HEK293T (cell line): ENCODE measurements around the gene KCNMB3.
"Not testable (repeated sequence)": the region's sequence is repeated elsewhere in the genome, so short reads cannot be mapped to it uniquely, and the experiment has no call there.

ENCODE experiments used
- CTCF ChIA-PET: fragments of 350-600 bp; formaldehyde crosslinking; extraction: SDS; loops from one replicate; lab custom pipeline; 2021; ENCODE audit warnings: antibody characterized with exemption, inconsistent platforms; lab: Yijun Ruan, JAX
- POLR2A ChIA-PET: fragments of 350-600 bp; formaldehyde crosslinking; extraction: SDS; loops from one replicate; lab custom pipeline; 2020; ENCODE audit warnings: antibody characterized with exemption, inconsistent platforms; lab: Yijun Ruan, JAX
- DNase-seq: peaks from one replicate; pipeline ENCODE4 v3.0.0; 2012; ENCODE audit warnings: mixed read lengths; ENCODE audit errors: extremely low spot score
- ARNT ChIP-seq: fragments of 450-650 bp; IDR thresholded peaks from 2 replicates; pipeline ENCODE4 v1.6.1; 2017; ENCODE audit warnings: mild to moderate bottlenecking
- BHLHE40 ChIP-seq: fragments of 450-650 bp; IDR thresholded peaks from 2 replicates; pipeline ENCODE4 v1.6.1; 2016; ENCODE audit warnings: mild to moderate bottlenecking, moderate library complexity, borderline replicate concordance
- CTBP1 ChIP-seq: fragments of 450-650 bp; IDR thresholded peaks from 2 replicates; pipeline ENCODE4 v1.6.1; 2016; ENCODE audit warnings: borderline replicate concordance
- ELF4 ChIP-seq: fragments of 450-650 bp; IDR thresholded peaks from 2 replicates; pipeline ENCODE4 v1.6.1; 2017; ENCODE audit warnings: antibody characterized with exemption
- FOXA1 ChIP-seq: fragments of 450-650 bp; IDR thresholded peaks from 2 replicates; pipeline ENCODE4 v1.6.1; 2016; ENCODE audit warnings: mild to moderate bottlenecking
- FOXK2 ChIP-seq: fragments of 450-650 bp; IDR thresholded peaks from 2 replicates; pipeline ENCODE4 v1.6.1; 2016; ENCODE audit warnings: mild to moderate bottlenecking
- FOXM1 ChIP-seq: fragments of 450-650 bp; IDR thresholded peaks from 2 replicates; pipeline ENCODE4 v1.6.1; 2017; ENCODE audit warnings: mild to moderate bottlenecking, borderline replicate concordance
- HDGF ChIP-seq: fragments of 450-650 bp; IDR thresholded peaks from 2 replicates; pipeline ENCODE4 v1.6.1; 2017; ENCODE audit warnings: antibody characterized with exemption, borderline replicate concordance
- L3MBTL2 ChIP-seq: fragments of 450-650 bp; conservative IDR thresholded peaks from 2 replicates; pipeline ENCODE4 v1.6.1; 2016; ENCODE audit warnings: mild to moderate bottlenecking
- LEF1 ChIP-seq: fragments of 450-650 bp; IDR thresholded peaks from 2 replicates; pipeline ENCODE4 v1.6.1; 2017; ENCODE audit warnings: mild to moderate bottlenecking, borderline replicate concordance
- NFRKB ChIP-seq: fragments of 450-650 bp; IDR thresholded peaks from 2 replicates; pipeline ENCODE4 v1.6.1; 2016; ENCODE audit warnings: mild to moderate bottlenecking, moderate library complexity
- PKNOX1 ChIP-seq: fragments of 450-650 bp; IDR thresholded peaks from 2 replicates; pipeline ENCODE4 v1.6.1; 2016
- SP1 ChIP-seq: fragments of 450-650 bp; IDR thresholded peaks from 2 replicates; pipeline ENCODE4 v1.6.1; 2017
- SUZ12 ChIP-seq: fragments of 450-650 bp; IDR thresholded peaks from 2 replicates; pipeline ENCODE4 v1.6.1; 2016; ENCODE audit warnings: mild to moderate bottlenecking
- TARDBP ChIP-seq: fragments of 450-650 bp; IDR thresholded peaks from 2 replicates; pipeline ENCODE4 v1.6.1; 2016
- ZNF384 ChIP-seq: fragments of 450-650 bp; IDR thresholded peaks from 2 replicates; pipeline ENCODE4 v1.6.1; 2016

KCNMB3 gene

GRCh38 chr3:179266701-179267211, 15.8 kb upstream of the KCNMB3 start:
- POLR2A ChIA-PET: interaction anchor here (1.8 kb wide), 1 partner anchor 9 kb away, joined by 4 read pairs; no protein-coding TSS in a partner anchor
- DNase-seq: no peak
- TF ChIP-seq L3MBTL2 (no peak), PKNOX1 (no peak), SUZ12 (no peak), SP1 (no peak), ELF4 (no peak), ZNF384 (no peak), CTBP1 (no peak), FOXM1 (no peak), NFRKB (no peak), ARNT (no peak), FOXK2 (no peak), LEF1 (no peak), TARDBP (no peak), FOXA1 (no peak), HDGF (no peak), BHLHE40 (no peak)
- CTCF ChIA-PET: no interaction called here

DNA sequence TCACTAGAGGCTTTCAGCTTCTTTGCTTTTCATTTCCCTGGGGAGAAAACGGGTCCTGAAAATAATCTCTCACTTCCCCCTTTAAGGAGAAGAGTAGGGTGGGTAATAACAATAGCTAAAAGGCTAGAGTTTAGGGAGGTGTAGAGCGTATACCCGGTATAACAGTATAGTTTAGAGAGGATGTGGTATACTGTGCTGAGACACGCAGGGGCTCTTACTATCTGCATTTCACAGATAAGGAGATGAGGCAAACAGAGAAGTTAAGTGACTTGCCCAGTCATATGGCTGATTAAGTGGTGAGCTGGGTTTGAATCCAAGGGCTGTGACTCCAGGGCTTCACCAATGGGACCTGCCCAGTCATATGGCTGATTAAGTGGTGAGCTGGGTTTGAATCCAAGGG, 15.0 kb upstream of the KCNMB3 start:
- CTCF ChIA-PET: no interaction called here
- TF ChIP-seq HDGF: no peak
- DNase-seq: no peak
- POLR2A ChIA-PET: interaction anchor here (1.8 kb wide), 1 partner anchor 9 kb away, joined by 4 read pairs; no protein-coding TSS in a partner anchor

DNA sequence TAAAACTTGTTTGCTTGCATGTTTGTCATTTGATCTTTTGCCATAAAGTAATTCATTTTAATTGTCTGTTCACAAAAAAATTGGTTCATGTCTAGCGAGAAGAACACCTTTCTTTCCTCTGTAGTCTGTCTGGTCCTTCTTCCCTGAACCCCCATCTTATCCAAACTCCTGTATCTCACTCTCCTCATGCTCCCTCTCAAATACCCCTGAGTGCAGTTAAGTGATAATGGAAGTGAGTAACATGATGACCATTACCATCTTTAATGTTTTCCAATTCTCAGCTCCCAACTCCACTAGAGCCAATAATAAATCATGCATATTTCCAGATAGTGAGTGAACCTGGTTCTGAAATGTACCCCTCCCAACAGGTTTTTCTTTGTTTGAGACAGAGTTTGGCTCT, 14.2 kb upstream of the KCNMB3 start:
- POLR2A ChIA-PET: no interaction called here
- TF ChIP-seq L3MBTL2 (no peak), HDGF (no peak), SUZ12 (no peak), NFRKB (no peak), TARDBP (no peak), CTBP1 (no peak), FOXA1 (no peak), FOXM1 (no peak), SP1 (no peak), FOXK2 (no peak), LEF1 (no peak), ARNT (no peak), ELF4 (no peak), PKNOX1 (no peak), ZNF384 (no peak), BHLHE40 (no peak)
- DNase-seq: no peak
- CTCF ChIA-PET: no interaction called here

DNA sequence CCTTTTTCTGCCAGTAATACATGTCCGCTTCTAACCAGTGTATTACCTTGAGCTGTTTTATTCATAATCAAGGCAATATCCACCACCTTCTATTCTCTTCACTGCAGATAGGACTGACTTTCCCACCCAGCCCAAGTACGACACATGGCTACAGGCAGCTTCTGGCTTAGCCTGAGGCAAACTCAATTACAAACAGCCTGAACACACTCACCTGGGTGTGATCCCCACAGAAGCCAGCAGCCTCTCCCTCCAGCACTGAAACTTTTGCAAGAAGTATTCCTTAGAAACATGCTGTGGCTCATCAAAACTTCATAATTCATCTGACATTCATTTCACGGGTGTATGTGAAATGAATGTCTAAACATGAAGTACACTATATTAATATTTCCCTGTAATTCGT, 13.5 kb upstream of the KCNMB3 start:
- ChIA-PET CTCF (no interaction called here), POLR2A (no interaction called here)

GRCh38 chr3:179263134-179263533, 12.2 kb upstream of the KCNMB3 start:
- no peak for TF ChIP-seq ARNT
- no peak for TF ChIP-seq FOXM1
- no peak for DNase-seq
- ChIA-PET CTCF (no interaction called here), POLR2A (no interaction called here)

More for the DNA sequence above, 13.5 kb upstream of the KCNMB3 start:
- no peak for DNase-seq
- TF ChIP-seq LEF1: no peak
- no peak for TF ChIP-seq L3MBTL2
- TF ChIP-seq BHLHE40: no peak
- no peak for TF ChIP-seq SP1
- TF ChIP-seq FOXM1: no peak
- TF ChIP-seq ARNT: no peak
- TF ChIP-seq ELF4: no peak
- no peak for TF ChIP-seq SUZ12
- no peak for TF ChIP-seq PKNOX1
- TF ChIP-seq ZNF384: no peak
- TF ChIP-seq NFRKB: no peak
- TF ChIP-seq FOXA1: no peak
- TF ChIP-seq TARDBP: no peak

- peak; percentile 71 for DNase-seq
- CTCF ChIA-PET: no interaction called here
- POLR2A ChIA-PET: no interaction called here
These were observed 10.2 kb upstream of the KCNMB3 start for GRCh38 chr3:179260949-179261765.

GRCh38 chr3:179259959-179260756, 9.2 kb upstream of the KCNMB3 start:
- DNase-seq, CTCF ChIA-PET, POLR2A ChIA-PET: not testable (repeated sequence)

More at GRCh38 chr3:179260949-179261765, 10.2 kb upstream of the KCNMB3 start:
- TF ChIP-seq TARDBP (no peak), FOXA1 (no peak), HDGF (no peak), FOXM1 (no peak), ARNT (no peak), CTBP1 (no peak), ELF4 (no peak), LEF1 (no peak), BHLHE40 (no peak), ZNF384 (no peak), SP1 (no peak)
